ENCODE measurements around the gene BCCIP. TPM values are rescaled to one million over a fixed set of nuclear protein-coding genes. Genes with fewer than 3 reads are reported as not detected.

The BCCIP gene
- total and polyA plus RNA-seq, 4 donors: 30.5 to 55.0 (median 38.4) TPM

DNA sequence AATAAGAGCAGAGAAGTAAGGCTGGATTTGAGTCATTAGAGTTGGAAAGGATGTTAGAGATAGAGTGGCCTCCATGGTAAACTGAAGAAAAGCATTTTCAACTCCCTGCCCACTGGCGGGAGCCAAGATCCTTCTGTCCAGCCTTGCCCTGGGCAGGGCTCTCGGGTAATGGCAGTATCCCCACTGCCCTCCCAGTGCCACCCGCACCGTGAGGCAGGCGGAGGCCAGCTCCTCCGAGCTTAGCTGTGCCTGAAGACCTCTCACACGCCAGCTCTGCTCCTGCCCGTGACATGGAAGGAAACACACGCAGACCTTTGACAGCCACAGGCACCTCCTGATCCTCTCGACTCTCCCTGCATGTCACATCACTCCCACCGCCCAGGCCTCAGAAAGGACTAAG lies 22.3 kb downstream of the BCCIP start:
- Histone ChIP-seq H3K36me3 (ENCODE audit: control insufficient read depth in 1 of 2, insufficient read depth in 2 of 2, low read length in 1 of 2) (peaks cover 3 to 6% of the 10 kb centered on the region in 2 donors), H3K9me3 (ENCODE audit: control insufficient read depth, low read length) (no peaks in the 10 kb centered on the region), H3K4me3 (ENCODE audit: low read length in 2 of 2) (no peak overlapping the region), H3K27ac (ENCODE audit: low read depth in 1 of 2, low read length in 2 of 2) (no peak overlapping the region), H3K27me3 (ENCODE audit: control insufficient read depth in 1 of 2, insufficient read depth in 2 of 2, low read length in 1 of 2) (no peaks in the 10 kb centered on the region), H3K4me1 (ENCODE audit: control insufficient read depth in 1 of 2, insufficient read depth in 2 of 2, low read length in 2 of 2) (no peaks in the 10 kb centered on the region)
- intact Hi-C loops (cut with DNase I): no loop called here
- no peak for DNase-seq
- WGBS, 2 donors: 89 to 91% methylated on average over 11 of the region's 11 CpGs
- peak; percentile 13 for ATAC-seq (ENCODE audit: low FRiP score)

DNA sequence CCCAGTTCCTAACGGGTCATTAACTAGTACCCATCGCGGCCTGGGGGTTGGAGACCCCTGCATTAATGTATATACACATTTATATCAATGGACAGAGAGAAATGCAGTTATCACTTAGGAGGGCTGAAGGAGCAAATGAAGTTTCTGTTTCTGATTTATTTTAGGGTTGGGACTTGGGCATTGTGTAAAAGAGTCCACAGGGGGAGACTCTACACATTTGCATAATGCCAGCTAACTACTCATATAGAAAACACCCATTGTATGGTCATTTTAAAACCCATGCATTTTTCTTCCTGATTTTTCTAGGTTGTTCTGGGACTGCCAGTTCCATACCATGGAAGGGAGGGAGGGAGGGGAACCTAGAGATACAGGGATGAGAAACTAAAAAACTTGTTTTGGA lies 23.5 kb downstream of the BCCIP start:
- DNase-seq: no peak
- intact Hi-C loops (cut with DNase I): no loop called here
- WGBS, 2 donors: 93 to 96% methylated on average over 3 of the region's 3 CpGs
- H3K36me3 ChIP-seq (ENCODE audit: control insufficient read depth in 1 of 2, insufficient read depth in 2 of 2, low read length in 1 of 2): peaks cover 6 to 9% of the 10 kb centered on the region in 2 donors
- no peak overlapping the region for H3K27ac ChIP-seq (ENCODE audit: low read depth in 1 of 2, low read length in 2 of 2)
- H3K4me3 ChIP-seq (ENCODE audit: low read length in 2 of 2): no peak overlapping the region
- no peaks in the 10 kb centered on the region for H3K4me1 ChIP-seq (ENCODE audit: control insufficient read depth in 1 of 2, insufficient read depth in 2 of 2, low read length in 2 of 2)
- H3K27me3 ChIP-seq (ENCODE audit: control insufficient read depth in 1 of 2, insufficient read depth in 2 of 2, low read length in 1 of 2): no peaks in the 10 kb centered on the region
- H3K9me3 ChIP-seq (ENCODE audit: control insufficient read depth, low read length): no peaks in the 10 kb centered on the region
- ATAC-seq (ENCODE audit: low FRiP score): no peak

DNA sequence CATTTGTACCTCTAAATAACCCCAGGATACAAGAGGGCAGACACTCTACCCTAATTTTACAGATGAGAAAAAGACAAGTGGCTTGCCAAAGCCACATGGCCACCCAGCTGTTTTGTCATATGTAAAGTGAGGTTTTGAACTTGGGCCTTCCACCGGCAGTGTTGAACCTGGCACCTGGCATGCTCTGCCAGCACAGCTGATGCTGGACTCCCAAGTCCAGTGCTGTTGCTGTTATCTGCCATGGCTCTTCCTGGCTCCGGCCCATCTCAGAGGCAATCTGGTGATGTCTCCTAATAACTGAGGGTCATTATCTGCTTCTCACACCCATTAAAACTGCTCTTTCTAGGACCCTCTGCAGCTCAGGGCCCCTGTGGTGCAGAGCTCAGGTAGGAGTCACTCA lies 25.0 kb downstream of the BCCIP start:
- H3K27me3 ChIP-seq (ENCODE audit: control insufficient read depth in 1 of 2, insufficient read depth in 2 of 2, low read length in 1 of 2): no peaks in the 10 kb centered on the region
- 91 to 93% methylated on average over 2 of the region's 2 CpGs for WGBS, 2 donors
- ATAC-seq (ENCODE audit: low FRiP score): no peak

DNA sequence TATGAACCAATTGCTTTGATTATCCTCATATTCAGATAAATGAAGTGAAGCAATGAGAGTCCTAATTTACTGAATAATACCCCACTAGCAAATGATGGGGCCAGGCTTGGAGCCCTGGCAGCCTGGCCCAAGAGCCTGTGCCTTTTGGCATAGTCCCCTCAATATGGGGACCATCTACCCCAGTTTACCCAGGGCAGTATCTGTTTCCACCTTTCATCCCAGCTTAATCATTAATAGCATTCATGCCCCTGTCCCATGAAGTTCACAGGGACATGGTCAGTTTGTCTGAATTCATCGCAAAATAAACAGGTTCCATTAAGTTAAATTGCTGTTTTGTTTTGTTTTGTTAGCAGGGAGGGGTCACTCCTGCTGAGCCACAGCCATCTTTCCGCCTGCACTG lies 25.5 kb downstream of the BCCIP start:
- no peaks in the 10 kb centered on the region for H3K4me1 ChIP-seq (ENCODE audit: control insufficient read depth in 1 of 2, insufficient read depth in 2 of 2, low read length in 2 of 2)
- H3K9me3 ChIP-seq (ENCODE audit: control insufficient read depth, low read length): no peaks in the 10 kb centered on the region
- H3K27me3 ChIP-seq (ENCODE audit: control insufficient read depth in 1 of 2, insufficient read depth in 2 of 2, low read length in 1 of 2): no peaks in the 10 kb centered on the region
- no peak overlapping the region for H3K27ac ChIP-seq (ENCODE audit: low read depth in 1 of 2, low read length in 2 of 2)
- DNase-seq (no peak), ATAC-seq (ENCODE audit: low FRiP score) (no peak)
- peaks cover 10 to 14% of the 10 kb centered on the region in 2 donors for H3K36me3 ChIP-seq (ENCODE audit: control insufficient read depth in 1 of 2, insufficient read depth in 2 of 2, low read length in 1 of 2)
- intact Hi-C loops (cut with DNase I): no loop called here
- WGBS, 2 donors: 96 to 100% methylated on average over 2 of the region's 2 CpGs
- H3K4me3 ChIP-seq (ENCODE audit: low read length in 2 of 2): no peak overlapping the region

More for the DNA sequence above, 25.0 kb downstream of the BCCIP start:
- no peak overlapping the region for H3K27ac ChIP-seq (ENCODE audit: low read depth in 1 of 2, low read length in 2 of 2)
- intact Hi-C loops (cut with DNase I): no loop called here
- no peak for DNase-seq
- H3K4me3 ChIP-seq (ENCODE audit: low read length in 2 of 2): no peak overlapping the region
- peaks cover 10 to 14% of the 10 kb centered on the region in 2 donors for H3K36me3 ChIP-seq (ENCODE audit: control insufficient read depth in 1 of 2, insufficient read depth in 2 of 2, low read length in 1 of 2)
- H3K9me3 ChIP-seq (ENCODE audit: control insufficient read depth, low read length): no peaks in the 10 kb centered on the region
- H3K4me1 ChIP-seq (ENCODE audit: control insufficient read depth in 1 of 2, insufficient read depth in 2 of 2, low read length in 2 of 2): no peaks in the 10 kb centered on the region

DNA sequence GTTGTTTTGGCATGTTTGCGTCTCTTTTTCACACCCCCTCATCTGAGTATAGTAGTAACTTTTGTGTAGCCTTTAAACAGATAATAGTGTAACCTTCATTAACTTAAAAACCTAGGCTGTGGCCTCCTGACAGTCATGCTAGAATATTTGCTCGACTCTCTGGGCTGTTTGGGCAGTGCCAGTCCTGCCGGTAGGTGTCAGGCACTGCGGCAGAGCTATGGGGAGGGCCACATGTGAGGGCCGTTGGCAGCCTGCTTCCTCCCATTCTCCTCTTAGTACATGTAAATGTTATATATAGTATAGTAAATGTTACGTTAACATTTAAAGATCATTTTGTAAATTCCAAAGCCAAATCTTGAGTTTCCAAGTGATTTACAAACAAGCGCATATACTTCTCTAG lies 26.1 kb downstream of the BCCIP start:
- Histone ChIP-seq H3K9me3 (ENCODE audit: control insufficient read depth, low read length) (no peaks in the 10 kb centered on the region), H3K4me1 (ENCODE audit: control insufficient read depth in 1 of 2, insufficient read depth in 2 of 2, low read length in 2 of 2) (no peaks in the 10 kb centered on the region), H3K4me3 (ENCODE audit: low read length in 2 of 2) (no peak overlapping the region), H3K36me3 (ENCODE audit: control insufficient read depth in 1 of 2, insufficient read depth in 2 of 2, low read length in 1 of 2) (peaks cover 10 to 14% of the 10 kb centered on the region in 2 donors), H3K27me3 (ENCODE audit: control insufficient read depth in 1 of 2, insufficient read depth in 2 of 2, low read length in 1 of 2) (no peaks in the 10 kb centered on the region), H3K27ac (ENCODE audit: low read depth in 1 of 2, low read length in 2 of 2) (no peak overlapping the region)
- ATAC-seq (ENCODE audit: low FRiP score) (no peak), DNase-seq (no peak)
- intact Hi-C loops (cut with DNase I): no loop called here
- WGBS, 2 donors: 92 to 93% methylated on average over 7 of the region's 7 CpGs

DNA sequence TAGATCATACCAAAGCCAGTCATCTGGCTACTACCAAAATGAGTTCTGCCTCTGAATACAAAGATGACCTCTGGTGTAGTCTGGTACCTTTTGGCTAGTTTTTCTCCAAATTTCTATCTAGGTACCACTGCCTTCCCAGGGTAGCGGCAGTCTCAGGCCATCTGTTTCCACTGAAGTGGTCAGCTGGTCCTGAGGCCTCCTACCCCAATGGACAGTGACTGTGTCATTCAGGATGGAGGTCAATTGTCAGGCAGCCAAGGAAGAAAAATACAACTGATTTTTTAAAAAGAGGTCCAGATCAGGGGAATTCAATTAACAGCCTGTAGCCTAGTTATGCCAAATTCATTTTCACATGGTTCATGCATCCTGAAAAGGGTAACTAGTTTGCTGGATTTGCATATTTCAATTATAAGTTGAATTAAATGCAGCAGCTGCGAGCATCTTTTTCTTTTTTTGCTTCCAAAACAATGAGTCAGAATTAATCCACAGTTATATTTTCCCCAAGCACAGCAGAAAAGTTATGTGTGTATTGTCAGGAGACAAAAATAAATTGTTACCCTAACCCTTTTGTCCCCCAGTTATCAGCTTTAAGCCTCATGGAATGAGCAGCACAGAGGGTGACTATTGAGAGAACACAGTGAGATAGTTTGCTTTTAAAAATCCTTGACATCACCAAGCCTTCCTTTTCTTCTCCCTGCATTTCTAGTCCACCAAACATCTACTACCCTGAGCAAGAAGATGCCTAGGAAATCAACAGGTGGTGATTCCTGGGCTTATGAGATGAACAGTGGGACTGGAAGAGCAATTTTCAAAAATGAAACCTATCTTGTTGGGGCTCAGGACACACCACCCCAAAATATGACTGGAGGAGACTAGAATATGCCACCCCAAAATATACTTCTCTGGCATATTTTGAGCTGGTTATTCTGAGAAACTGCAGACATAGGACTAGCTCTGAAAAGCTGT lies 27.7 kb downstream of the BCCIP start:
- ATAC-seq (ENCODE audit: low FRiP score) (no peak), DNase-seq (no peak)
- H3K36me3 ChIP-seq (ENCODE audit: control insufficient read depth in 1 of 2, insufficient read depth in 2 of 2, low read length in 1 of 2): peaks cover 10 to 14% of the 10 kb centered on the region in 2 donors
- intact Hi-C loops (cut with DNase I): no loop called here
- H3K4me1 ChIP-seq (ENCODE audit: control insufficient read depth in 1 of 2, insufficient read depth in 2 of 2, low read length in 2 of 2): no peaks in the 10 kb centered on the region
- no peak overlapping the region for H3K27ac ChIP-seq (ENCODE audit: low read depth in 1 of 2, low read length in 2 of 2)
- H3K4me3 ChIP-seq (ENCODE audit: low read length in 2 of 2): no peak overlapping the region
- H3K9me3 ChIP-seq (ENCODE audit: control insufficient read depth, low read length): no peaks in the 10 kb centered on the region
- no peaks in the 10 kb centered on the region for H3K27me3 ChIP-seq (ENCODE audit: control insufficient read depth in 1 of 2, insufficient read depth in 2 of 2, low read length in 1 of 2)
- WGBS, 2 donors: 89% methylated on average over 2 of the region's 2 CpGs

DNA sequence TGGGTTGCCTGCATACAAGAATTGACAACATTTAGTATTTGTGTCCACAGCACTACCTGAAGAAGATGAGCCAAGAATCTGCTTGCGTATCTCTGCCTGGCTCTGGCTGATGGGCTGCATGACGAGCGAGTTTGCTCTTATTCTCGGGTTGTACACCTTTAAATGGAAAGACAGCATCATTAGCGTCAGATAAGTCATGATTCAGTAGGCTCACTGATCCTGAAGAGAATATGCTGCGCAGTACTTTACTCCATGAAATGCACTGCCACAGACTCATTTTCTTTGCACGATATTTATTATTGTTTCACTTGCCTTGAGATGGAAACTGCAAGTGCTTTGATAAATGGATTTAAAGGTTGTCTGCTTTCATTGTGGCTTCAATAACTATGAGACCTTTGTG lies 29.1 kb downstream of the BCCIP start:
- no peaks in the 10 kb centered on the region for H3K9me3 ChIP-seq (ENCODE audit: control insufficient read depth, low read length)
- WGBS, 2 donors: 88 to 93% methylated on average over 7 of the region's 7 CpGs
- no peak overlapping the region for H3K27ac ChIP-seq (ENCODE audit: low read depth in 1 of 2, low read length in 2 of 2)
- intact Hi-C loops (cut with DNase I): no loop called here
- H3K4me1 ChIP-seq (ENCODE audit: control insufficient read depth in 1 of 2, insufficient read depth in 2 of 2, low read length in 2 of 2): no peaks in the 10 kb centered on the region
- ATAC-seq (ENCODE audit: low FRiP score): no peak
- DNase-seq: no peak
- H3K36me3 ChIP-seq (ENCODE audit: control insufficient read depth in 1 of 2, insufficient read depth in 2 of 2, low read length in 1 of 2): peaks cover 10 to 14% of the 10 kb centered on the region in 2 donors
- H3K27me3 ChIP-seq (ENCODE audit: control insufficient read depth in 1 of 2, insufficient read depth in 2 of 2, low read length in 1 of 2): no peaks in the 10 kb centered on the region
- no peak overlapping the region for H3K4me3 ChIP-seq (ENCODE audit: low read length in 2 of 2)

DNA sequence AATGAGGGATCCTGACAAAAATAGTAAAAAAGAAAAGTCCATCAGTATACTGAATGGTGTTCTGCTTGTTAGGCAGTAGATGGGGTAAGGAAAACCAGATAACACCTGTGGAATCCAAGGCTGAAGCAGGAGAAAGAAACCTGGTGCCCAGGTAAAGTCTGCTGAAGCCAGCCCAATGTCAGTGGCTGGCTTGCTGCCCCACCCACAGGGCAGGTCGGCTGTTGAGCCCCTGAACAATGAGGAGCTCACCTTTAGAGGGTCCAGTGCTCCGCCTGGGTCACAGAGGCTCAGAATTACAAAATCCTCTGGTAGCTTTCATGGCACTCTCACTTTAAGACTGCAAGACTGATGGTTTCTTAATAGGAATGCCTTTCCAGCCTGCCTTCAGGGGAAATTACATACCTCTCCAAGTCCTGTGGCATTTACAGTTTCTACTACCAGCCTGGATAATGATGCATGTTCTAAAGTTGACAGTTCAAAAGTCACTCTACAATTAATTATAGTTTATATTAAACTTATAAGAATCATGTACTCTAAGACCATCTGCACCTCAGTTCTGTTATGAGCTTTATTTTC lies 33.9 kb downstream of the BCCIP start:
- no peaks in the 10 kb centered on the region for H3K4me1 ChIP-seq (ENCODE audit: control insufficient read depth in 1 of 2, insufficient read depth in 2 of 2, low read length in 2 of 2)
- no peak overlapping the region for H3K27ac ChIP-seq (ENCODE audit: low read depth in 1 of 2, low read length in 2 of 2)
- ATAC-seq (ENCODE audit: low FRiP score) (no peak), DNase-seq (no peak)
- WGBS, 2 donors: 80 to 81% methylated on average over 2 of the region's 2 CpGs
- intact Hi-C loops (cut with DNase I): no loop called here
- no peaks in the 10 kb centered on the region for H3K27me3 ChIP-seq (ENCODE audit: control insufficient read depth in 1 of 2, insufficient read depth in 2 of 2, low read length in 1 of 2)
- H3K4me3 ChIP-seq (ENCODE audit: low read length in 2 of 2): no peak overlapping the region
- H3K9me3 ChIP-seq (ENCODE audit: control insufficient read depth, low read length): no peaks in the 10 kb centered on the region
- H3K36me3 ChIP-seq (ENCODE audit: control insufficient read depth in 1 of 2, insufficient read depth in 2 of 2, low read length in 1 of 2): peaks cover 3 to 4% of the 10 kb centered on the region in 2 donors

Measured in aorta (tissue), 5 donors.